GM23338 (cell line): ENCODE data around the gene ACAD11. TPM values are rescaled to one million over a fixed set of nuclear protein-coding genes. Genes with fewer than 3 reads are reported as not detected.

Experiments used
- ATAC-seq: fragments of 200-7000 bp; cut with Tn5 transposase; 3 replicates; pipeline ENCODE4 v1.9.1; 2020
- DNase-seq: peaks from one replicate; pipeline ENCODE4 v3.0.0-alpha.2; 2015; ENCODE audit warnings: low spot score
- H2AFZ ChIP-seq: fragments of 200-600 bp; sonication (generic); 2 replicates; pipeline ENCODE4 v1.8.0; 2016; ENCODE audit warnings: antibody characterized with exemption, mild to moderate bottlenecking, moderate library complexity
- H3F3A ChIP-seq: fragments of 200-600 bp; sonication (generic); replicated peaks from 2 replicates; pipeline ENCODE4 v1.8.0; 2017; ENCODE audit warnings: antibody characterized with exemption, mixed run types, low read depth
- H3K27ac ChIP-seq: fragments of 200-600 bp; sonication (generic); 2 replicates; pipeline ENCODE4 v1.6.1; 2016; ENCODE audit warnings: low read depth
- H3K27me3 ChIP-seq: fragments of 200-600 bp; sonication (generic); 2 replicates; pipeline ENCODE4 v1.8.0; 2016; ENCODE audit warnings: mild to moderate bottlenecking, mixed run types, moderate library complexity; ENCODE audit not compliant: insufficient read depth
- H3K36me3 ChIP-seq: fragments of 200-600 bp; sonication (generic); 2 replicates; pipeline ENCODE4 v1.8.0; 2016; ENCODE audit warnings: mild to moderate bottlenecking; ENCODE audit not compliant: insufficient read depth
- H3K4me1 ChIP-seq: fragments of 200-600 bp; sonication (generic); 2 replicates; pipeline ENCODE4 v1.8.0; 2016; ENCODE audit warnings: mild to moderate bottlenecking, moderate library complexity; ENCODE audit not compliant: insufficient read depth
- H3K4me2 ChIP-seq: fragments of 200-600 bp; sonication (generic); 2 replicates; pipeline ENCODE4 v1.7.1; 2017; ENCODE audit warnings: mixed run types
- H3K4me3 ChIP-seq: fragments of 200-600 bp; sonication (generic); 2 replicates; pipeline ENCODE4 v1.6.1; 2016; ENCODE audit warnings: mixed run types
- H3K79me2 ChIP-seq: fragments of 200-600 bp; sonication (generic); replicated peaks from 2 replicates; pipeline ENCODE4 v1.8.0; 2017; ENCODE audit warnings: mild to moderate bottlenecking; ENCODE audit not compliant: insufficient read depth
- H3K9me2 ChIP-seq: fragments of 200-600 bp; sonication (generic); 2 replicates; pipeline ENCODE4 v1.8.0; 2017; ENCODE audit not compliant: insufficient read depth
- H4K20me1 ChIP-seq: fragments of 200-600 bp; sonication (generic); replicated peaks from 2 replicates; pipeline ENCODE4 v1.8.0; 2017; ENCODE audit warnings: mild to moderate bottlenecking; ENCODE audit not compliant: insufficient read depth
- H3K27ac Mint-ChIP-seq: 2 replicates; pipeline ENCODE4 v1.8.0; 2020; ENCODE audit warnings: inconsistent platforms, mild to moderate bottlenecking, moderate library complexity, mixed read lengths
- H3K27me3 Mint-ChIP-seq: 3 replicates; pipeline ENCODE4 v1.8.0; 2022; ENCODE audit warnings: low read depth, mild to moderate bottlenecking, moderate library complexity, mixed read lengths, inconsistent platforms; ENCODE audit not compliant: insufficient read depth, poor library complexity
- H3K36me3 Mint-ChIP-seq: 3 replicates; pipeline ENCODE4 v1.8.0; 2021; ENCODE audit warnings: low read depth, mild to moderate bottlenecking, inconsistent platforms, moderate library complexity, mixed read lengths
- H3K4me1 Mint-ChIP-seq: 3 replicates; pipeline ENCODE4 v1.8.0; 2020; ENCODE audit warnings: mild to moderate bottlenecking, inconsistent platforms, mixed read lengths
- H3K4me3 Mint-ChIP-seq: 3 replicates; pipeline ENCODE4 v1.8.0; 2021; ENCODE audit warnings: moderate library complexity, mild to moderate bottlenecking, inconsistent platforms, mixed read lengths
- H3K9me3 Mint-ChIP-seq: 3 replicates; pipeline ENCODE4 v1.8.0; 2020; ENCODE audit warnings: moderate library complexity, mild to moderate bottlenecking, inconsistent platforms, mixed read lengths
- CREB1 ChIP-seq: fragments of 250-450 bp; sonication (Bioruptor Pico); IDR thresholded peaks from 2 replicates; pipeline ENCODE4 v1.5.0; 2020; ENCODE audit warnings: low read depth, mild to moderate bottlenecking, moderate library complexity
- CTCF ChIP-seq, 2 experiments: fragments of 200-600 bp in 1 of 2; sonication (generic) in 1 of 2; conservative IDR thresholded peaks; 2 replicates each; pipeline versions ENCODE4 v1.5.1 to v1.6.1; 2016 to 2017; ENCODE audit warnings: antibody characterized with exemption in 2 of 2, low read depth in 2 of 2, mild to moderate bottlenecking in 2 of 2, moderate library complexity in 1 of 2
- EZH2 ChIP-seq: fragments of 200-600 bp; sonication (generic); IDR thresholded peaks from one replicate; pipeline ENCODE4 v1.8.0; 2017; ENCODE audit warnings: antibody characterized with exemption, mild to moderate bottlenecking, low read depth; ENCODE audit not compliant: unreplicated experiment
- EZH2phosphoT487 ChIP-seq: fragments of 200-600 bp; sonication (generic); IDR thresholded peaks from one replicate; pipeline ENCODE4 v1.8.1; 2018; ENCODE audit warnings: antibody characterized with exemption; ENCODE audit not compliant: unreplicated experiment
- JUNB ChIP-seq: IDR thresholded peaks from one replicate; pipeline ENCODE4 v1.6.1; 2016; ENCODE audit warnings: antibody characterized with exemption; ENCODE audit not compliant: unreplicated experiment
- POLR2AphosphoS5 ChIP-seq: IDR thresholded peaks from 2 replicates; pipeline ENCODE4 v1.6.1; 2016; ENCODE audit warnings: antibody characterized with exemption, low read depth
- REST ChIP-seq: IDR thresholded peaks from one replicate; pipeline ENCODE4 v1.6.1; 2018; ENCODE audit warnings: antibody characterized with exemption; ENCODE audit not compliant: unreplicated experiment
- ZNF114 ChIP-seq: fragments of 250-450 bp; sonication (Bioruptor Pico); IDR thresholded peaks from 2 replicates; pipeline ENCODE4 v1.5.0; 2020; ENCODE audit warnings: mild to moderate bottlenecking, moderate library complexity
- ZNF331 ChIP-seq: fragments of 250-450 bp; sonication (Bioruptor Pico); IDR thresholded peaks from 2 replicates; pipeline ENCODE4 v1.5.0; 2020; ENCODE audit warnings: low read depth, mild to moderate bottlenecking, moderate library complexity
- ZNF462 ChIP-seq: fragments of 250-450 bp; sonication (Bioruptor Pico); IDR thresholded peaks from 2 replicates; pipeline ENCODE4 v1.5.0; 2020; ENCODE audit warnings: mild to moderate bottlenecking, moderate library complexity
- polyA plus RNA-seq: library from polyadenylated mRNA; unstranded; fragments of >200 nt; fragmentation: Nextera tagmentation; extraction: Ambion mirVana; gene quantifications from 2 replicates; pipeline ENCODE4 v1.2.1, GENCODE V29; 2016
- total RNA-seq: library from RNA; depleted of rRNA; stranded (reverse); fragments of >200 nt; shearing (Covaris generic); gene quantifications from 2 replicates; pipeline ENCODE4 v1.2.3, GENCODE V29; 2014

Gene ACAD11
- total and polyA plus RNA-seq, 2 experiments from 2014 or later = 11.4 to 17.1 TPM

- H3K9me2 ChIP-seq = no peaks in the 10 kb centered on the region
- no peaks in the 10 kb centered on the region for H3K36me3 ChIP-seq
- H3K79me2 ChIP-seq = no peaks in the 10 kb centered on the region
- H3K4me1 Mint-ChIP-seq = peaks cover 14% of the 10 kb centered on the region; the same call in 2 of the 3 replicates
- H3F3A ChIP-seq = no peaks in the 10 kb centered on the region
- H3K27ac ChIP-seq = no peak overlapping the region
- no peaks in the 10 kb centered on the region for H3K9me3 Mint-ChIP-seq
- H3K4me3 Mint-ChIP-seq = no peak overlapping the region
- H3K27me3 Mint-ChIP-seq = no peaks in the 10 kb centered on the region
- no peak for TF ChIP-seq ZNF114 (CRISPR knock-in tag)
- TF ChIP-seq ZNF462 (CRISPR knock-in tag) = no peak
- TF ChIP-seq POLR2AphosphoS5 = no peak
- H3K27ac Mint-ChIP-seq = no peak overlapping the region
- no peaks in the 10 kb centered on the region; the same call in 2 of the 3 replicates for H3K36me3 Mint-ChIP-seq
- H3K4me1 ChIP-seq = peaks cover 9% of the 10 kb centered on the region
- H2AFZ ChIP-seq = no peak overlapping the region
- ATAC-seq (no peak), DNase-seq (no peak)
- no peak overlapping the region for H3K4me3 ChIP-seq
- H3K27me3 ChIP-seq = no peaks in the 10 kb centered on the region
- H4K20me1 ChIP-seq = no peaks in the 10 kb centered on the region
- H3K4me2 ChIP-seq = no peak overlapping the region
Measured at GRCh38 chr3:132630612-132631011, 29.0 kb downstream of the ACAD11 start.

GRCh38 chr3:132629928-132630327 lies 29.7 kb downstream of the ACAD11 start:
- H3K4me3 ChIP-seq = no peak overlapping the region
- no peak overlapping the region for H3K4me2 ChIP-seq
- H3K4me1 ChIP-seq = peaks cover 13% of the 10 kb centered on the region
- Mint-ChIP-seq H3K27ac (no peak overlapping the region), H3K4me3 (no peak overlapping the region), H3K27me3 (no peaks in the 10 kb centered on the region), H3K9me3 (no peaks in the 10 kb centered on the region), H3K4me1 (peaks cover 14% of the 10 kb centered on the region; the same call in 2 of the 3 replicates), H3K36me3 (peaks cover under 1% of the 10 kb centered on the region; the same call in 1 of the 3 replicates)
- no peaks in the 10 kb centered on the region for H3K79me2 ChIP-seq
- H3F3A ChIP-seq = no peaks in the 10 kb centered on the region
- no peaks in the 10 kb centered on the region for H3K9me2 ChIP-seq
- H3K27me3 ChIP-seq = no peaks in the 10 kb centered on the region
- no peak overlapping the region for H2AFZ ChIP-seq
- H3K36me3 ChIP-seq = no peaks in the 10 kb centered on the region
- no peak overlapping the region for H3K27ac ChIP-seq
- H4K20me1 ChIP-seq = no peaks in the 10 kb centered on the region
- DNase-seq (no peak), ATAC-seq (no peak)
- no peak for TF ChIP-seq CTCF (conservative IDR thresholded peaks at IDR 0.05; ENCODE audit: low read depth in 2 of 2)
- TF ChIP-seq CREB1 (CRISPR knock-in tag) = no peak
- TF ChIP-seq ZNF114 (CRISPR knock-in tag) = no peak
- no peak for TF ChIP-seq POLR2AphosphoS5
- no peak for TF ChIP-seq REST
- TF ChIP-seq EZH2 = no peak
- TF ChIP-seq ZNF331 (CRISPR knock-in tag) = no peak
- TF ChIP-seq JUNB = no peak
- no peak for TF ChIP-seq EZH2phosphoT487
